HG02798 (cell line): ENCODE results near the gene RUFY2.
A peak's percentile ranks its signal among the peaks of the same experiment; 100 is the strongest.

Source experiments
- ATAC-seq: cut with Tn5 transposase; IDR thresholded peaks from one replicate; pipeline ENCODE4 v1.9.1; 2021; ENCODE audit warnings: mild to moderate bottlenecking; ENCODE audit not compliant: unreplicated experiment, poor library complexity

RUFY2 gene

GRCh38 chr10:68364101-68364886 lies 42.8 kb downstream of the RUFY2 start:
- ATAC-seq, result no peak

GRCh38 chr10:68362590-68362989 lies 44.5 kb downstream of the RUFY2 start:
- ATAC-seq, result no peak

- ATAC-seq, result no peak
Measured at GRCh38 chr10:68359189-68359588, 47.9 kb downstream of the RUFY2 start.

- ATAC-seq, result no peak
Measured at GRCh38 chr10:68353537-68353936, 53.5 kb downstream of the RUFY2 start.

GRCh38 chr10:68348265-68348741 lies 58.8 kb downstream of the RUFY2 start:
- ATAC-seq, result no peak

- no peak for ATAC-seq
Measured at GRCh38 chr10:68346774-68347173, 60.3 kb downstream of the RUFY2 start.

- no peak for ATAC-seq
Measured at GRCh38 chr10:68345621-68346020, 61.5 kb downstream of the RUFY2 start.

GRCh38 chr10:68342909-68343516 lies 64.1 kb downstream of the RUFY2 start:
- no peak for ATAC-seq

- ATAC-seq, result no peak
Measured at GRCh38 chr10:68340358-68341080, 66.6 kb downstream of the RUFY2 start.

- ATAC-seq, result no peak
Measured at GRCh38 chr10:68336754-68337351, 70.2 kb downstream of the RUFY2 start.

- no peak for ATAC-seq
Measured at GRCh38 chr10:68334672-68335467, 72.2 kb downstream of the RUFY2 start.

- ATAC-seq, result no peak
Measured at GRCh38 chr10:68333440-68334431, 73.3 kb downstream of the RUFY2 start.

GRCh38 chr10:68333058-68333395 lies 74.0 kb downstream of the RUFY2 start:
- no peak for ATAC-seq

GRCh38 chr10:68332259-68333057 lies 74.6 kb downstream of the RUFY2 start, which contains the start of gene PBLD:
TSS of gene PBLD (minus strand) at chr10:68332928. CDS start at chr10:68306844, 26,084 bp downstream.
- ATAC-seq, result peak; percentile 22

- ATAC-seq, result peak; percentile 87
Measured at GRCh38 chr10:68331455-68332258, 75.4 kb downstream of the RUFY2 start, which contains the start of gene HNRNPH3. TSS of gene HNRNPH3 (plus strand) at chr10:68332064. CDS start at chr10:68337222, 5,158 bp downstream.

- no peak for ATAC-seq
Measured at GRCh38 chr10:68330852-68331454, 76.1 kb downstream of the RUFY2 start.

GRCh38 chr10:68329506-68329861 lies 77.6 kb downstream of the RUFY2 start:
- no peak for ATAC-seq
